ENCODE results near the gene ZNF823. TPM values are rescaled to one million over a fixed set of nuclear protein-coding genes. Genes with fewer than 3 reads are reported as not detected.

Gene ZNF823
- total and polyA plus RNA-seq, 2 of the 13 experiments (the other 11 are each of a cell fraction or from before 2014, with no cell fraction given): 5.7 to 11.7 TPM

DNA sequence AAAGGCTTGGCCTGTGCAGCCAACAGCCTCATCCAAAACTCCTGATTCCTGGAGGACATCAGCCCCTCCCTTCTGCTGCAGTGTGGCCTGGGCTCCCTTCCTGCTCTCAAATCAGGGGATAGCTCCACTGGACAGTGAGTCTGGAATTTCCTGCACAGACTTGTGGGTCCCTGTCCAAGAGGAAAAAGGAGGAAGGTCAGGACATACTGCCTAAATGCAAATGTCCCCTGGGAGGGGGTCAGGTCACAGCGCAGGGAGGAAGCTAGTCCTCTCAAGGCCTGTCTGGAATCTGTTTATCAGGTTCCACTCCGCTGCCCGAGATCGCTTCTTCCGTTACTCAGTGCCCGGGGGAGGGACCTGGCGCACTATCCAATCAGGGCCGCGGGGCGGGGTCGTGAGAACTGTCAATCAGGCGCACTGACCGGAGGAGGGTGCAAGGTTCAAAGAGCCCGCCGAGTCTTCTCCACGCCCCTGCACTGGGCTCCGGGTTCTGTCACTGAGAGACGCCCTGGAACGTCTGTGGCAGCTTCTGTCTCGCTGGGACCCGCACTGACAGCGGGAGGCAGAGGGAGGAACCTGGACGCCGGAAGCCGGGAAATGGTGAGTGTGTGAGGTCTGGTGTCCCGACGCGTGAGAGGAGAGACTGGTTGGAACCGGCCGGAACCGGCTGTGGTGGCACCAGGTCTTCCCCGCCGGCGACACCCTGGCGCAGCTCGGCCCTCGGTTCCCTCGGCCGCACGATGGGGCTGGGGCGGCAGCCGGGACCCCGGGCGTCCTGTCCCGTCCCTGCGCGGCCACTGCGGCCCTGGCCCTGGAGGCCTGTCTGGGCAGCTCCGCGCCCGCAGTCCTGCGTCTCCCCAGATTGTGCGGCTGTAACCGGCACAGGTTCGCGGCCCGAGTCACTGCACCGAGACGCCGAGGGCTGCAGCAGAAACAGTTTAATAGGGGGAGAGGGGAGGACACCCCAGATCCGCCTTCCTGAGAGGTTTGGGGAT is 28.1 kb upstream of the ZNF823 start, which contains the start of gene ZNF441 (continued):
- TF ChIP-seq HHEX (CRISPR knock-in tag; IDR thresholded peaks at IDR 0.05) (no peak), ARNTL (CRISPR knock-in tag; IDR thresholded peaks at IDR 0.05) (peak; percentile 67; the same call in 1 of the 2 replicates), ZNF281 (CRISPR knock-in tag; IDR thresholded peaks at IDR 0.05; ENCODE audit: borderline replicate concordance) (no peak), RBM39 (IDR thresholded peaks at IDR 0.05; ENCODE audit: low read depth, low read length, poor library complexity, severe bottlenecking) (peak; percentile 64), FOXM1 (CRISPR knock-in tag; IDR thresholded peaks at IDR 0.05) (no peak), SMARCC2 (IDR thresholded peaks at IDR 0.05) (no peak), ZNF24 (IDR thresholded peaks at IDR 0.05) (no peak), BCL6 (CRISPR knock-in tag; IDR thresholded peaks at IDR 0.05) (0 out of 2 replicates have a peak, but pooled peaks have one; percentile 12), ZNF713 (CRISPR knock-in tag; IDR thresholded peaks at IDR 0.05) (no peak), ZFP36 (IDR thresholded peaks at IDR 0.05; ENCODE audit: borderline replicate concordance, low read depth, low read length, partially characterized antibody) (no peak), ZNF432 (CRISPR knock-in tag; IDR thresholded peaks at IDR 0.05; ENCODE audit: borderline replicate concordance) (no peak), ZNF44 (CRISPR knock-in tag; IDR thresholded peaks at IDR 0.05) (no peak), MXI1 (IDR thresholded peaks at IDR 0.05; ENCODE audit: borderline replicate concordance, low read depth, low read length) (peak; percentile 95; the same call in 1 of the 3 replicates), ATM (IDR thresholded peaks at IDR 0.05; ENCODE audit: borderline replicate concordance) (no peak), ZNF34 (CRISPR knock-in tag; IDR thresholded peaks at IDR 0.05; ENCODE audit: borderline replicate concordance) (peak; percentile 76), ZIK1 (CRISPR knock-in tag; IDR thresholded peaks at IDR 0.05; ENCODE audit: borderline replicate concordance, low read depth) (0 out of 2 replicates have a peak, but pooled peaks have one; percentile 27), ZNF724P (CRISPR knock-in tag; IDR thresholded peaks at IDR 0.05; ENCODE audit: borderline replicate concordance) (no peak), ZNF296 (CRISPR knock-in tag; conservative IDR thresholded peaks at IDR 0.05) (no peak), SUZ12 (IDR thresholded peaks at IDR 0.05; ENCODE audit: low read depth, low read length) (no peak), DRAP1 (CRISPR knock-in tag; IDR thresholded peaks at IDR 0.05) (peak; percentile 87), ZNF577 (CRISPR knock-in tag; IDR thresholded peaks at IDR 0.05; ENCODE audit: borderline replicate concordance, low read depth) (no peak), ZNF768 (CRISPR knock-in tag; IDR thresholded peaks at IDR 0.05) (no peak)
- TF ChIP-seq, protein P1, sequence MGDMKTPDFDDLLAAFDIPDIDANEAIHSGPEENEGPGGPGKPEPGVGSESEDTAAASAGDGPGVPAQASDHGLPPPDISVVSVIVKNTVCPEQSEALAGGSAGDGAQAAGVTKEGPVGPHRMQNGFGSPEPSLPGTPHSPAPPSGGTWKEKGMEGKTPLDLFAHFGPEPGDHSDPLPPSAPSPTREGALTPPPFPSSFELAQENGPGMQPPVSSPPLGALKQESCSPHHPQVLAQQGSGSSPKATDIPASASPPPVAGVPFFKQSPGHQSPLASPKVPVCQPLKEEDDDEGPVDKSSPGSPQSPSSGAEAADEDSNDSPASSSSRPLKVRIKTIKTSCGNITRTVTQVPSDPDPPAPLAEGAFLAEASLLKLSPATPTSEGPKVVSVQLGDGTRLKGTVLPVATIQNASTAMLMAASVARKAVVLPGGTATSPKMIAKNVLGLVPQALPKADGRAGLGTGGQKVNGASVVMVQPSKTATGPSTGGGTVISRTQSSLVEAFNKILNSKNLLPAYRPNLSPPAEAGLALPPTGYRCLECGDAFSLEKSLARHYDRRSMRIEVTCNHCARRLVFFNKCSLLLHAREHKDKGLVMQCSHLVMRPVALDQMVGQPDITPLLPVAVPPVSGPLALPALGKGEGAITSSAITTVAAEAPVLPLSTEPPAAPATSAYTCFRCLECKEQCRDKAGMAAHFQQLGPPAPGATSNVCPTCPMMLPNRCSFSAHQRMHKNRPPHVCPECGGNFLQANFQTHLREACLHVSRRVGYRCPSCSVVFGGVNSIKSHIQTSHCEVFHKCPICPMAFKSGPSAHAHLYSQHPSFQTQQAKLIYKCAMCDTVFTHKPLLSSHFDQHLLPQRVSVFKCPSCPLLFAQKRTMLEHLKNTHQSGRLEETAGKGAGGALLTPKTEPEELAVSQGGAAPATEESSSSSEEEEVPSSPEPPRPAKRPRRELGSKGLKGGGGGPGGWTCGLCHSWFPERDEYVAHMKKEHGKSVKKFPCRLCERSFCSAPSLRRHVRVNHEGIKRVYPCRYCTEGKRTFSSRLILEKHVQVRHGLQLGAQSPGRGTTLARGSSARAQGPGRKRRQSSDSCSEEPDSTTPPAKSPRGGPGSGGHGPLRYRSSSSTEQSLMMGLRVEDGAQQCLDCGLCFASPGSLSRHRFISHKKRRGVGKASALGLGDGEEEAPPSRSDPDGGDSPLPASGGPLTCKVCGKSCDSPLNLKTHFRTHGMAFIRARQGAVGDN (CRISPR knock-in tag; IDR thresholded peaks at IDR 0.05): peak; percentile 83
